Natural killer cell treated with Interleukin-12 subunit alpha and Interleukin-12 subunit beta and Interleukin-15 and Interleukin-18, amount 100 ng/mL, for 72 hours (primary cell): ENCODE measurements around the gene LRAT. TPM values are rescaled to one million over a fixed set of nuclear protein-coding genes. Genes with fewer than 3 reads are reported as not detected.

Source experiments
- ATAC-seq, 2 donors: fragments of 150-1000 bp; cut with Tn5 transposase in 1 of 2; sonication (Bioruptor Pico), chemical (Tn5 transposase) in 1 of 2; 2 replicates each; pipeline ENCODE4 v1.10.0; 2021
- DNase-seq: peaks from one replicate; pipeline ENCODE4 v3.0.0; 2022; ENCODE audit warnings: low spot score
- H3K27ac Mint-ChIP-seq, 2 donors: 1 replicate in 1 of 2; 2 replicates in 1 of 2; pipeline ENCODE4 v1.8.0; 2022; ENCODE audit warnings: mixed read lengths in 2 of 2, mild to moderate bottlenecking in 1 of 2, moderate library complexity in 1 of 2
- H3K27me3 Mint-ChIP-seq, 2 donors: 1 replicate in 1 of 2; 2 replicates in 1 of 2; pipeline ENCODE4 v1.8.0; 2022; ENCODE audit warnings: mixed read lengths in 2 of 2
- H3K36me3 Mint-ChIP-seq: one replicate; pipeline ENCODE4 v1.8.0; 2022; ENCODE audit warnings: mixed read lengths
- H3K4me1 Mint-ChIP-seq, 2 donors: 1 replicate in 1 of 2; 2 replicates in 1 of 2; pipeline ENCODE4 v1.8.0; 2022; ENCODE audit warnings: low read depth in 2 of 2, mixed read lengths in 2 of 2, mild to moderate bottlenecking in 1 of 2
- H3K4me3 Mint-ChIP-seq: one replicate; pipeline ENCODE4 v1.8.0; 2022; ENCODE audit warnings: mixed read lengths
- H3K9me3 Mint-ChIP-seq: 2 replicates; pipeline ENCODE4 v1.8.0; 2022; ENCODE audit warnings: mixed read lengths
- total RNA-seq, 2 donors: library from RNA; stranded (reverse); gene quantifications; one replicate each; pipeline ENCODE4 v1.2.3, GENCODE V29; 2022

The LRAT gene
- total RNA-seq, 2 donors from 2014 or later: not detected

DNA sequence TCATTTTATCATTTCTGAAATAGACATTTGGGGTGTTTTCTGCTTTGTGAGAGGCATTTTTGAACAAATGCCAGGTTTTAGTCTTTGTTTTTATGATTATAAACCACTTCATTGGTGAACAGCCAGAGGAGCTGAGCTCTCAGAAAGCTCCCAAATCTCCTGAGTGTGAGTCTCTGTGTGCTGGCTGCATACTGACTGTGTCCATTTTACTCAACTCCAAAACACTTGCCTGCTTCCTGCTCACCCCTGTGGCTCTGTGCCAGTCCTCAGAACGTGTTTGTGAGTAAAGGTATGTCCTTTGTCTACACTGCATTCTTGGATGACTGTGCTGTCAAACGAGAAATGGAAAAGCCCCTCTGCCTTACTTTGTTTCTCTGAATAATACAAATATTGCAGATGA, 5.4 kb upstream of the LRAT start:
- no peak overlapping the region for H3K27ac Mint-ChIP-seq
- no peaks in the 10 kb centered on the region for H3K36me3 Mint-ChIP-seq
- peaks cover 23 to 29% of the 10 kb centered on the region in 2 donors for H3K27me3 Mint-ChIP-seq
- no peaks in the 10 kb centered on the region for H3K9me3 Mint-ChIP-seq
- no peaks in the 10 kb centered on the region for H3K4me1 Mint-ChIP-seq
- no peak overlapping the region for H3K4me3 Mint-ChIP-seq
- DNase-seq (no peak), ATAC-seq (no peak)

DNA sequence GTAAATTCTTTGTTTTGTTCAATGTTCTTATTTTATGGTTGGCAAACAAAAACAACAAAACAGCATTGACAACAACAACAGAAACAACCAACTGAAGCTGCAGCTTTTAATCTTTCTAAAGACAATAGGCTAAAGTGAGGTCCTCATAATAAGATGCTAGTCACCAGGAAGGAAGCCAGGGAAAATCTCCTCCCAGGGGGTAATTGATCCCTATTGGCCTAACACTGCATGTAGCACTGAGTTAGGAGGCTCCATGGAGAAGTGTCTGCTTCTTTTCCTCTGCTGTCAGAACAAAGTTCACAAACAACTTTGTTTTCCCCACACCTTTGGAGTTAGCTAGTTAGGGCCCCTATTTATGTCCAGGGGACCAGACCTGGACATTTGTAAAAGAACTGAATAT, 4.7 kb upstream of the LRAT start:
- Mint-ChIP-seq H3K9me3 (no peaks in the 10 kb centered on the region), H3K27ac (no peak overlapping the region), H3K36me3 (no peaks in the 10 kb centered on the region), H3K27me3 (peaks cover 23 to 26% of the 10 kb centered on the region in 2 donors), H3K4me3 (no peak overlapping the region), H3K4me1 (peaks cover 0 to 2% of the 10 kb centered on the region in 2 donors)
- ATAC-seq: no peak
- no peak for DNase-seq

DNA sequence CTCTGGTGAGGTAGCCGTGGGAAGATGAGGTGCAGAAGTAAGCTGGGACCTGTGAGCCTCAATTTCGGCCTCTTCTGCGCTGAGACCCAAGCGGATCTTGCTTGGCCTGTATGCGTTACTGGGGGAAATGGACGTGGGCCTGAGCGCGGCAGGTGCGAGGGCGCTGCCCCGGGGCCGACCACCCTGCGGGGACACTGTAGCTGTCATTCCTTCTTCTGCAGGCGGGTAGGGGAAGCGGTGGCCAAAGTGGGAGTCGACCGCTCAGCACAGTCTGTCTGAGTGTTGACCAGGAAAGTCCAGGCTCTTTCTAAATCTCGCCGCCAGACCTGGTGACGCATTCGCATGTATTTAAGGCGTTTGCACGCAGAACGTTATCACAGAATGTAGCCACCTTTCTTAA, 3.3 kb upstream of the LRAT start:
- Mint-ChIP-seq H3K4me3 (no peak overlapping the region), H3K4me1 (peaks cover 0 to 5% of the 10 kb centered on the region in 2 donors), H3K27me3 (peaks cover 32 to 38% of the 10 kb centered on the region in 2 donors), H3K9me3 (no peaks in the 10 kb centered on the region), H3K27ac (no peak overlapping the region), H3K36me3 (no peaks in the 10 kb centered on the region)
- no peak for ATAC-seq
- DNase-seq: no peak

- DNase-seq: no peak
- Mint-ChIP-seq H3K27ac (no peak overlapping the region), H3K4me3 (no peak overlapping the region), H3K4me1 (peaks cover 0 to 5% of the 10 kb centered on the region in 2 donors), H3K36me3 (no peaks in the 10 kb centered on the region), H3K27me3 (peaks cover 35 to 45% of the 10 kb centered on the region in 2 donors), H3K9me3 (no peaks in the 10 kb centered on the region)
- no peak for ATAC-seq
Measured at GRCh38 chr4:154741131-154741665, 2.6 kb upstream of the LRAT start.

DNA sequence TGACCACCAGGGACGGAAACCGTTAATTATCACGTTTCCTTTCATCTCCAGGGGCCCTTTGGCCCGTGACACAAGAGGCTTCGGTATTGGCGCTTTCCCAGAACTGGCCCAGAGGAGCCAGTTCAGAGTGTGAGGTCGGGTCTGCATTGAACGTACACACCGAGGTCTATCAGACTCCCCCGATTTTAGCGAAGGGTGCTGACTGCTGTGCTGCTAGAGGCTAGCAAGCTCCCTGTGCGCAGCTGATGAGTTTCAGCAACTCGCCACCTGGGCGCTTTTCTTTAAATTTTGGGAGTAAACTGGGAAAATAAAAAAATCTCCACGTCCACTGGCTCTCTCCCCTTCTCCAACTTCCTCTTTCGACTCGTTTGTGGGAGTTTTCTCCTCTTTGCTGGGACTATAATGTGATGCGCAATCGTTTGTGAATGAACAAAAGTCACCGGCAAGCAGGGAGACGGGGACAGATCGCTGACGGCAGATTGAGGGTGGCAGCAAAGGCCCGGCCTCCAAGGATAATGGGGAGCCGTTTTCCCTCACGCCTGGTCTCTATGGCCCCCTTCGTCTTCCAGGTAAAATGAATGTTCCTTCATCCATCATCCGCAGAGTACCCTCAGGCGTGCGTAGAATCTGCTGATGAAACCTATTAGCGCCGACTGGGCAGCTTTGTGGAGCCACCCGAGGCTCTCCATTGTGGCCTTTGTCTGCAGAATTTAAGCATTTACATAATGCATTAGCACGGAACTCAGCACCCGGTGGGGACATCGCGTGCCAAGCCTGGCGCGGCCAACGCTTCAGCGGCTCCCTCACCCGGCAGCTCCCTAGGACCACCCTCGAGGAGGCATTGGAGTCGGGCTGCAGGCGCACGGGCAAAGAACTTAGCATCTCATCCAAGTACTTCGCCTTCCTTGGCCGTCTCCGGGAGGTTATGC, 1.6 kb upstream of the LRAT start:
- no peaks in the 10 kb centered on the region for H3K36me3 Mint-ChIP-seq

DNA sequence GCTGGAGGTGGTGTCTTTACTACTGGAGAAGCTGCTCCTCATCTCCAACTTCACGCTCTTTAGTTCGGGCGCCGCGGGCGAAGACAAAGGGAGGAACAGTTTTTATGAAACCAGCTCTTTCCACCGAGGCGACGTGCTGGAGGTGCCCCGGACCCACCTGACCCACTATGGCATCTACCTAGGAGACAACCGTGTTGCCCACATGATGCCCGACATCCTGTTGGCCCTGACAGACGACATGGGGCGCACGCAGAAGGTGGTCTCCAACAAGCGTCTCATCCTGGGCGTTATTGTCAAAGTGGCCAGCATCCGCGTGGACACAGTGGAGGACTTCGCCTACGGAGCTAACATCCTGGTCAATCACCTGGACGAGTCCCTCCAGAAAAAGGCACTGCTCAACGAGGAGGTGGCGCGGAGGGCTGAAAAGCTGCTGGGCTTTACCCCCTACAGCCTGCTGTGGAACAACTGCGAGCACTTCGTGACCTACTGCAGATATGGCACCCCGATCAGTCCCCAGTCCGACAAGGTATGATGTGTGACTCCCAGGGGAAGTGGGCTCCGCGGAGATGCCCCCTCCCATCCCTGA, 634 bp downstream of the LRAT start:
- no peaks in the 10 kb centered on the region for H3K36me3 Mint-ChIP-seq
- H3K4me1 Mint-ChIP-seq: peaks cover 0 to 5% of the 10 kb centered on the region in 2 donors
- no peaks in the 10 kb centered on the region for H3K9me3 Mint-ChIP-seq
- peaks cover 34 to 60% of the 10 kb centered on the region in 2 donors for H3K27me3 Mint-ChIP-seq
- peak in 1 of 2 donors; percentile 20 for ATAC-seq
- H3K4me3 Mint-ChIP-seq: peak overlapping the region; percentile 79
- H3K27ac Mint-ChIP-seq: no peak overlapping the region
- no peak for DNase-seq

More for the DNA sequence above, 1.6 kb upstream of the LRAT start:
- DNase-seq (no peak), ATAC-seq (no peak)
- Mint-ChIP-seq H3K4me1 (peaks cover 0 to 5% of the 10 kb centered on the region in 2 donors), H3K27ac (no peak overlapping the region), H3K27me3 (peaks cover 35 to 55% of the 10 kb centered on the region in 2 donors), H3K9me3 (no peaks in the 10 kb centered on the region), H3K4me3 (peak overlapping the region; percentile 17)

- Mint-ChIP-seq H3K27ac (no peak overlapping the region), H3K9me3 (no peaks in the 10 kb centered on the region), H3K4me1 (no peaks in the 10 kb centered on the region), H3K36me3 (no peaks in the 10 kb centered on the region), H3K4me3 (no peak overlapping the region), H3K27me3 (no peaks in the 10 kb centered on the region)
- no peak for ATAC-seq
- DNase-seq: no peak
Measured at GRCh38 chr4:154757713-154758112, 13.9 kb downstream of the LRAT start.

- Mint-ChIP-seq H3K4me3 (no peak overlapping the region), H3K4me1 (no peaks in the 10 kb centered on the region), H3K27ac (no peak overlapping the region), H3K9me3 (no peaks in the 10 kb centered on the region), H3K36me3 (no peaks in the 10 kb centered on the region), H3K27me3 (no peaks in the 10 kb centered on the region)
- ATAC-seq (no peak), DNase-seq (no peak)
Measured at GRCh38 chr4:154760895-154761294, 17.1 kb downstream of the LRAT start.

DNA sequence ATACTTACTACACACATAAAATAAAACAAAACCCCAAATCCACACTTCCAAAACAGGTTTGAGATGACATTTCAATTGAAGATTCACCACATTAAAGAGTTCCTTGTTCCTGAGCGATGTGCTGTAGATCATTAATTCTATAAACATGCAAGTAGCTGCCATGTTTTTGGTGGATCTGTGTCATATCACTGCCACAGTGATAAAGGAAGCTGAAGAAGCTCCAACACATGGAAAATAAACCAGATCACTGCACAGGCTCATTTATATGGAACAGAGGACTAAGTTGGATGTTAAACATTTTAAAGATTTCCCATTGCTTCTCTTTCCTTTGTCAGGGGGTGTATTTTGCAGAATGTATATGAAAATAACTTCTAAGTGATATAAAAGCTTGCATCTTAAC, 34.5 kb downstream of the LRAT start:
- no peak overlapping the region for H3K27ac Mint-ChIP-seq
- H3K36me3 Mint-ChIP-seq: no peaks in the 10 kb centered on the region
- DNase-seq (no peak), ATAC-seq (no peak)
- H3K27me3 Mint-ChIP-seq: peaks cover 2 to 7% of the 10 kb centered on the region in 2 donors
- H3K4me1 Mint-ChIP-seq: no peaks in the 10 kb centered on the region
- peaks cover 6% of the 10 kb centered on the region for H3K9me3 Mint-ChIP-seq
- no peak overlapping the region for H3K4me3 Mint-ChIP-seq

DNA sequence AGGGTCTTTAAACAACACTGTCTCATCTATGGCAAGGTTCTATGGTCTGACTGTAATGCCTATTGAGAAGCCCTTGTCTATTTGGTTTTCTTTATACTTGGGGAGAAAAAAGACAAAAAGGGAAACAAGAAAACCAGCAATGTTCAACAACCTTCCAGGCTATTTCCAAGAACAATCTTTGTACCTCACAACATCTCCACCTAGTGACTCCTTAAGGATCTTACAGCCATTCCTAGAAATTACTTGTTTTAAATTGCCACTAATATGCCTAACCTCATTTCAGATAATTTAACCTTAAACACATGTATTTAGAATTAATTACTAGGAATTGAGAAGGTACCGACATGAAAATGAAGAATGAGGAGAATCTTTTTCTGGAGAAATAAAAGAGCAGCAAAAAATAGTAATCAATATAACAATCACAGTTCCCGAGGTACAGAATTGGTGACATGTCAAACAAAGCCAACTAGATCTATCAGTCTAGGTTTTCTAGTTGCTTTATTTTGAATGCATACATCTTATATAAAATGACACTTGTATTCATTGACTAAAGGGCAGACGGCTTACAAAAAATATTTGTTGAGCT, 35.7 kb downstream of the LRAT start:
- H3K27me3 Mint-ChIP-seq: peaks cover 2 to 7% of the 10 kb centered on the region in 2 donors
- no peak overlapping the region for H3K4me3 Mint-ChIP-seq
- H3K36me3 Mint-ChIP-seq: no peaks in the 10 kb centered on the region
- ATAC-seq (no peak), DNase-seq (no peak)
- no peak overlapping the region for H3K27ac Mint-ChIP-seq
- H3K4me1 Mint-ChIP-seq: no peaks in the 10 kb centered on the region
- H3K9me3 Mint-ChIP-seq: peaks cover 6% of the 10 kb centered on the region

- H3K9me3 Mint-ChIP-seq: peaks cover under 1% of the 10 kb centered on the region
- no peak within 1 kb of the TSS for H3K4me3 Mint-ChIP-seq
- H3K36me3 Mint-ChIP-seq: no peaks in the 10 kb centered on the region
- ATAC-seq (no peak), DNase-seq (no peak)
- H3K27ac Mint-ChIP-seq: no peak within 1 kb of the TSS
- peaks cover 2 to 7% of the 10 kb centered on the region in 2 donors for H3K27me3 Mint-ChIP-seq
- H3K4me1 Mint-ChIP-seq: no peaks in the 10 kb centered on the region
Measured at GRCh38 chr4:154781126-154781982, 37.6 kb downstream of the LRAT start, which contains the start of gene RBM46. TSS of gene RBM46 (plus strand) at chr4:154781272. CDS start at chr4:154796753, 15,481 bp downstream.

- Mint-ChIP-seq H3K4me1 (no peaks in the 10 kb centered on the region), H3K27me3 (peaks cover 2 to 7% of the 10 kb centered on the region in 2 donors), H3K36me3 (no peaks in the 10 kb centered on the region), H3K4me3 (no peak overlapping the region), H3K27ac (no peak overlapping the region), H3K9me3 (no peaks in the 10 kb centered on the region)
- ATAC-seq (no peak), DNase-seq (no peak)
Measured at GRCh38 chr4:154781983-154782293, 38.1 kb downstream of the LRAT start.
